Nephron progenitor cell (in vitro differentiated cells): ENCODE measurements around the gene POU2AF3.

Experiments
- DNase-seq: peaks from one replicate; pipeline ENCODE4 v3.0.0; 2021
- H3K27ac Mint-ChIP-seq: 2 replicates; pipeline ENCODE4 v1.8.0; 2021; ENCODE audit warnings: mild to moderate bottlenecking, moderate library complexity, mixed read lengths
- H3K27me3 Mint-ChIP-seq: 2 replicates; pipeline ENCODE4 v1.8.0; 2021; ENCODE audit warnings: mild to moderate bottlenecking, low read depth, mixed read lengths; ENCODE audit not compliant: poor library complexity
- H3K36me3 Mint-ChIP-seq: 2 replicates; pipeline ENCODE4 v1.8.0; 2021; ENCODE audit warnings: low read depth, mixed read lengths
- H3K4me1 Mint-ChIP-seq: 2 replicates; pipeline ENCODE4 v1.8.0; 2021; ENCODE audit warnings: mixed read lengths
- H3K4me3 Mint-ChIP-seq: 2 replicates; pipeline ENCODE4 v1.8.0; 2021; ENCODE audit warnings: mild to moderate bottlenecking, moderate library complexity, mixed read lengths
- H3K9me3 Mint-ChIP-seq: 2 replicates; pipeline ENCODE4 v1.8.0; 2021; ENCODE audit warnings: mild to moderate bottlenecking, moderate library complexity, mixed read lengths
- TF ChIP-seq, protein P1 (sequence below): fragments of 200-600 bp; sonication (generic); IDR thresholded peaks from 2 replicates; pipeline ENCODE4 v1.5.0; 2021; ENCODE audit warnings: antibody characterized with exemption

Gene POU2AF3

DNA sequence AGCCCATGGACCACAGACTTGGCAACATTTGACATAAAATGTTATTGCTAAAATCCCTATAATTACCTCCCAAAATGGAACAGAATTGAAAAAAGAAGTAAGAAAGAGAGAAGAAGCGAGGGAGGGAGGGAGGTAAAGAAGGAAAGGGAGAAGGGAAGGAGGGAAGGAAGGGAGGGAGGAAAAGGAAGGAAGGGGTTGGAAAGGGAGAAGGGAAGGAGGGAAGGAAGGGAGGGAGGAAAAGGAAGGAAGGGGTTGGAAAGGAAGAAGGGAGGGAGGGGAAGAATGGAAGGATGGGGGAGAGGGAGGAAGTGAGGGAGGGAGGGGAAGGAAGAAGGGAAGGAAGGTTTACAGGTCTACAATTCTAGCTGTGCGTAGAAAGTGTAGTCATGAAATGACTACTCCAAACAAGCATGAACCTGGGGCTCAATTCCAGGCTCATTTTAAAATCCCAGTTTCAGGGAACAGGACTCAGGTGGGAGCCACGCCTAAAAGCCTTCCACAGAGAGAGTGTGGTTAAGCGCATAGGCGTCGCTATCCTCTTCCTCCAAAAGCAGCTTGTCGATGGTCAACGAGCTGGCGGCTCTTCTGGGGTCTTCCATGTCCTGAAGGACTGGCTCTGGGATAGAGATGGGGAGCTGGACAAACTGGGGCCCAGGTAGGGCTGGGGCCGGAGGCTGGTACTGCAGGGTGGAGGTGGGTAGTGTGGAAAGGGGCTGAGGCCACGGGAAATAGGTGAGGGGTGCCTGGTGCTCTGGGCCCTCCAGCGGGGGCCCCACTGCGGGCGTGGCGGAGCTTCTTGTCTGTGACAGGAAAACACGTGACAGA lies 55.6 kb downstream of the POU2AF3 start:
- Mint-ChIP-seq H3K27me3 (peaks cover 22% of the 10 kb centered on the region), H3K4me3 (no peak overlapping the region), H3K36me3 (no peaks in the 10 kb centered on the region), H3K4me1 (peaks cover 33% of the 10 kb centered on the region), H3K27ac (peak overlapping the region; percentile 70), H3K9me3 (no peaks in the 10 kb centered on the region)
- DNase-seq = no peak
- TF ChIP-seq, protein P1, sequence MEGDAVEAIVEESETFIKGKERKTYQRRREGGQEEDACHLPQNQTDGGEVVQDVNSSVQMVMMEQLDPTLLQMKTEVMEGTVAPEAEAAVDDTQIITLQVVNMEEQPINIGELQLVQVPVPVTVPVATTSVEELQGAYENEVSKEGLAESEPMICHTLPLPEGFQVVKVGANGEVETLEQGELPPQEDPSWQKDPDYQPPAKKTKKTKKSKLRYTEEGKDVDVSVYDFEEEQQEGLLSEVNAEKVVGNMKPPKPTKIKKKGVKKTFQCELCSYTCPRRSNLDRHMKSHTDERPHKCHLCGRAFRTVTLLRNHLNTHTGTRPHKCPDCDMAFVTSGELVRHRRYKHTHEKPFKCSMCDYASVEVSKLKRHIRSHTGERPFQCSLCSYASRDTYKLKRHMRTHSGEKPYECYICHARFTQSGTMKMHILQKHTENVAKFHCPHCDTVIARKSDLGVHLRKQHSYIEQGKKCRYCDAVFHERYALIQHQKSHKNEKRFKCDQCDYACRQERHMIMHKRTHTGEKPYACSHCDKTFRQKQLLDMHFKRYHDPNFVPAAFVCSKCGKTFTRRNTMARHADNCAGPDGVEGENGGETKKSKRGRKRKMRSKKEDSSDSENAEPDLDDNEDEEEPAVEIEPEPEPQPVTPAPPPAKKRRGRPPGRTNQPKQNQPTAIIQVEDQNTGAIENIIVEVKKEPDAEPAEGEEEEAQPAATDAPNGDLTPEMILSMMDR = no peak

DNA sequence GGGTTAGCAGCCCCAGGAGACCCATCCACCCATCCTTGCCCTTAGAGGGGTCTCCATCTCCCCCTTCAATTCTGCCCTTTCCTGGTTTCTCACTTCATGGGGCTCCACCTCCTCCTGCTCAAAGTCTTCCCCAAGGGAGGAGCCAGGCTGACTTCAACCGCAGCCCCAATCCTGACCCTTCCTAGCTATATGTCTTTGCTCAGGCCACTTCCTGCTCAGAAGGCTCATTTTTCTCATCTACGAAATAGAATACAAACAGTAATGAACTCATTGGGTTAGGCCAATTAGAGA lies 56.2 kb downstream of the POU2AF3 start:
- Mint-ChIP-seq H3K4me1 (peaks cover 33% of the 10 kb centered on the region), H3K27ac (no peak overlapping the region), H3K36me3 (no peaks in the 10 kb centered on the region), H3K27me3 (peaks cover 22% of the 10 kb centered on the region), H3K4me3 (no peak overlapping the region), H3K9me3 (no peaks in the 10 kb centered on the region)
- TF ChIP-seq, protein P1 = no peak
- no peak for DNase-seq

DNA sequence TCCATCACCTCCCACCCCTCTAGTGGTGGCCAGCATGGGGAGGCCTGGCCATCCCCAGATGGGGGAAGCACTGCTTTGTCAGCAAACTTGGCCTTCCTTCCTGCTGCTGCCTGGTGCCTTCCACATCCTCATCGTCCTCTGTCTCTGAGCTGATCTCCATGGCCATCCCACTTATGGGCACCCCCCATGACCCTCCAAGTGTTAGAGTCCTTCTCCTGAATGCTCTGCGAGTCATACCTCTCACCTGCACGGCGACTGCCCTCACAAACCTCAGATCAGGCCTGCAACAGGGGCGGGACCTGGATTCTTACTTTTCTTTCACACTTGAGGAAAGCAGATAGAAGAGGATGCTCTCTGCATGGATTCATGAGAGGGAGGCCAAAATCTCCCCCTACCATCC lies 56.8 kb downstream of the POU2AF3 start:
- Mint-ChIP-seq H3K27ac (no peak overlapping the region), H3K36me3 (no peaks in the 10 kb centered on the region), H3K9me3 (no peaks in the 10 kb centered on the region), H3K27me3 (peaks cover 26% of the 10 kb centered on the region), H3K4me3 (no peak overlapping the region), H3K4me1 (peaks cover 33% of the 10 kb centered on the region)
- DNase-seq = no peak
- TF ChIP-seq, protein P1 = no peak

DNA sequence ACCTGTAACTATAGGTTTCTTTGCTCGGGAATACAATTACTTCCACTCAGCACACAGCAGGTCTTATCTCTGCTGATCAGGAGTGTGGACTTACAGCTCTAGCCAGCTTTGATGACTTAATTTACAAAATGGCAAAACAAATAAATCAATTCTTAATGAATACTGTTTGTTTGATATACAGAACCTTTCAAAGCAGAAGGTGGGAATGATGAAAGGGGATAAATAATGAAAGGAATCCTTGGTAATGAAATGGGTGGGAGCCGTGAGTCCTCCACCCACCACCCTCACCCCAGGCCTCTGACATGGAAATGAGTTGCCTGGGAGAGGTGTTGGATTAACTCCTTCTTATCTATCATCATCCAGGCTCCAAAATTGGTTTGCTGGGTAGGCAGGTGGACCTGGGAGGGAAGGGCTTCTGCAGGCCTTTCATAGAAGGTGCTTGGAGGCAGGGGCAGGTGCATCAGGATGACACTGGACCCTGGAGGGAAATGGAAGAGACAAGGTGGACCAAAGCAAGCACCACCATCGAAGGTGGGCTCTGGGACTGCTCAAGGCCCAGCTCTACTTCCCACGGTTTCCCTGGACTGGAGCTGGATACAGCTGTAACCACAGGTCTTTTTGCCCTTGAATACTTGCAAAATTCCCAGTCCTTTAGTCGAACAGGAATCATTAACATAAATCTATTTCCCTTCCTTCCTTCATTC lies 57.8 kb downstream of the POU2AF3 start:
- TF ChIP-seq, protein P1 = no peak
- no peaks in the 10 kb centered on the region for H3K36me3 Mint-ChIP-seq
- H3K27me3 Mint-ChIP-seq = peaks cover 29% of the 10 kb centered on the region
- H3K4me1 Mint-ChIP-seq = peaks cover 26% of the 10 kb centered on the region
- no peaks in the 10 kb centered on the region for H3K9me3 Mint-ChIP-seq
- H3K4me3 Mint-ChIP-seq = no peak overlapping the region
- DNase-seq = no peak
- no peak overlapping the region for H3K27ac Mint-ChIP-seq

DNA sequence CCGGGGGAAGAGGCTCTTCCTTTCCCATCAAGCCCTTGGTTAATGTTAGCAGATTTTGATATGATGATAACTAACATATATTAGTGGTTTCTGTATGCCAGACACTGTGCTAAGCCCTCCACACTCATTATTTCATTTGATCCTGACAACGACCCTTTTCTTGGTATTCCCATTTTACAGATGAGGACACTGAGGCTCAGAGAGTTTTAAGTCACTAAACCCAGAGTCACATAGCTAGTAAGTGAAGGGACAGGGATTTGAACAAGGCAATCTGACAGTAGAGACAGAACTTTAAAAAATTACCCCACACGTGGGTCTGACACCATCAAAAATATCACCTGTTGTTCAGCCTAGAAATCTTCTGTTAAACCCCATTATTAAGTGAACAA lies 58.3 kb downstream of the POU2AF3 start:
- TF ChIP-seq, protein P1 = no peak
- H3K4me1 Mint-ChIP-seq = peaks cover 21% of the 10 kb centered on the region
- H3K27ac Mint-ChIP-seq = no peak overlapping the region
- H3K36me3 Mint-ChIP-seq = no peaks in the 10 kb centered on the region
- peaks cover 24% of the 10 kb centered on the region for H3K27me3 Mint-ChIP-seq
- DNase-seq = no peak
- H3K9me3 Mint-ChIP-seq = no peaks in the 10 kb centered on the region
- H3K4me3 Mint-ChIP-seq = no peak overlapping the region
